Endothelial cell of umbilical vein (primary cell): ENCODE measurements around the gene CISD3. TPM values are rescaled to one million over a fixed set of nuclear protein-coding genes. Genes with fewer than 3 reads are reported as not detected.

ENCODE experiments used
- BruUV-seq: library from RNA; stranded (reverse); fragments of 400-500 nt; replicated peaks from 2 replicates; lab custom pipeline; 2021; lab: Mats Ljungman, UMichigan
- CTCF ChIA-PET: fragments of 300-600, 350-600 bp; sonication (Branson Sonifier 250); formaldehyde crosslinking; loops from one replicate; lab custom pipeline; 2021; ENCODE audit warnings: antibody characterized with exemption, inconsistent platforms; lab: Charles Lee
- POLR2A ChIA-PET: fragments of 300-600, 350-600 bp; sonication (Branson Sonifier 250); formaldehyde crosslinking; loops from one replicate; lab custom pipeline; 2021; ENCODE audit warnings: antibody characterized with exemption, inconsistent platforms; lab: Charles Lee
- DNase-seq: peaks from one replicate; pipeline ENCODE4 v3.0.0-alpha.2; 2011; ENCODE audit warnings: low read depth, low spot score
- FAIRE-seq: peaks from 2 replicates; lab custom pipeline; 2011; peaks lifted over from hg19 to GRCh38; lab: Jason Lieb, UNC
- H2AFZ ChIP-seq: 2 replicates; pipeline ENCODE4 v1.6.0; 2012; ENCODE audit warnings: low read depth, low read length, control low read depth, inconsistent platforms
- H3K27ac ChIP-seq: 2 replicates; pipeline ENCODE4 v1.5.1; 2011; ENCODE audit warnings: low read depth, mild to moderate bottlenecking, control low read depth, low read length, moderate library complexity; ENCODE audit not compliant: insufficient read depth
- H3K27me3 ChIP-seq, 2 experiments: 2 replicates each; pipeline versions ENCODE4 v1.6.0 to v1.6.1; 2011; ENCODE audit warnings: low read length in 2 of 2, mixed read lengths in 1 of 2; ENCODE audit not compliant: control insufficient read depth in 2 of 2, insufficient read depth in 2 of 2
- H3K36me3 ChIP-seq, 2 experiments: 2 replicates in 1 of 2; 3 replicates in 1 of 2; pipeline ENCODE4 v1.5.1; 2011; ENCODE audit warnings: low read length in 2 of 2, mild to moderate bottlenecking in 1 of 2, moderate library complexity in 1 of 2; ENCODE audit not compliant: control insufficient read depth in 2 of 2, insufficient read depth in 2 of 2; ENCODE audit errors: extremely low read depth in 1 of 2
- H3K4me1 ChIP-seq: 3 replicates; pipeline ENCODE4 v1.5.1; 2011; ENCODE audit warnings: mild to moderate bottlenecking, low read length; ENCODE audit not compliant: control insufficient read depth, insufficient read depth; ENCODE audit errors: extremely low read depth
- H3K4me2 ChIP-seq: 2 replicates; pipeline ENCODE4 v1.6.1; 2011; ENCODE audit warnings: low read length, control low read depth, mixed read lengths; ENCODE audit not compliant: insufficient read depth
- H3K4me3 ChIP-seq, 3 experiments: fragments of 200-600 bp in 1 of 3; sonication (generic), shearing (Covaris generic) in 1 of 3; replicated peaks in 1 of 3; 2 replicates each; pipeline ENCODE4 v1.5.1; 2011 to 2016; ENCODE audit warnings: control low read depth in 3 of 3, low read length in 3 of 3, mild to moderate bottlenecking in 2 of 3, inconsistent platforms in 1 of 3, low read depth in 1 of 3, moderate library complexity in 1 of 3; ENCODE audit not compliant: insufficient read depth in 1 of 3
- H3K79me2 ChIP-seq: 2 replicates; pipeline ENCODE4 v1.6.0; 2012; ENCODE audit warnings: low read length, inconsistent platforms; ENCODE audit not compliant: control insufficient read depth, insufficient read depth
- H3K9ac ChIP-seq: replicated peaks from 2 replicates; pipeline ENCODE3; 2011; ENCODE audit warnings: low read length, control low read depth; ENCODE audit not compliant: insufficient read depth; ENCODE audit errors: extremely low read depth
- H3K9me1 ChIP-seq: replicated peaks from 3 replicates; pipeline ENCODE4 v1.6.0; 2011; ENCODE audit warnings: mild to moderate bottlenecking, low read length; ENCODE audit not compliant: control insufficient read depth, insufficient read depth; ENCODE audit errors: extremely low read depth
- H3K9me3 ChIP-seq: replicated peaks from 2 replicates; pipeline ENCODE4 v1.5.1; 2012; ENCODE audit warnings: low read length, inconsistent platforms; ENCODE audit not compliant: control insufficient read depth, insufficient read depth
- H4K20me1 ChIP-seq: replicated peaks from 2 replicates; pipeline ENCODE3; 2011; ENCODE audit warnings: mild to moderate bottlenecking, low read length; ENCODE audit not compliant: control insufficient read depth, insufficient read depth; ENCODE audit errors: extremely low read depth
- CTCF ChIP-seq, 2 donors: IDR thresholded peaks; 1 replicate in 1 of 2; 2 replicates in 1 of 2; pipeline ENCODE4 v1.5.1; 2011; ENCODE audit warnings: low read length in 2 of 2, mild to moderate bottlenecking in 2 of 2, moderate library complexity in 2 of 2, control low read depth in 1 of 2, inconsistent platforms in 1 of 2, low read depth in 1 of 2; ENCODE audit not compliant: insufficient read depth in 1 of 2; ENCODE audit errors: extremely low read depth in 1 of 2
- EZH2 ChIP-seq: IDR thresholded peaks from 2 replicates; pipeline ENCODE4 v1.6.1; 2012; ENCODE audit warnings: borderline replicate concordance, low read depth, mild to moderate bottlenecking, moderate library complexity, low read length, inconsistent platforms; ENCODE audit not compliant: severe bottlenecking
- FOS ChIP-seq: IDR thresholded peaks from 2 replicates; pipeline ENCODE4 v1.6.1; 2011; ENCODE audit warnings: mild to moderate bottlenecking, low read length, moderate library complexity, borderline replicate concordance; ENCODE audit not compliant: insufficient read depth
- GATA2 ChIP-seq: IDR thresholded peaks from 2 replicates; pipeline ENCODE4 v1.7.0; 2011; ENCODE audit warnings: low read depth, mild to moderate bottlenecking, moderate library complexity, mixed read lengths, low read length; ENCODE audit not compliant: insufficient read length, insufficient read depth
- JUN ChIP-seq: IDR thresholded peaks from 2 replicates; pipeline ENCODE4 v1.6.1; 2011; ENCODE audit warnings: borderline replicate concordance, low read depth; ENCODE audit not compliant: insufficient read length, insufficient read depth
- MAX ChIP-seq: IDR thresholded peaks from 2 replicates; pipeline ENCODE4 v1.6.1; 2011; ENCODE audit not compliant: insufficient read depth, insufficient read length
- MYC ChIP-seq: IDR thresholded peaks from one replicate; pipeline ENCODE4 v1.6.1; 2011; ENCODE audit warnings: mild to moderate bottlenecking, low read depth, low read length
- POLR2A ChIP-seq: IDR thresholded peaks from 2 replicates; pipeline ENCODE4 v1.6.1; 2012; ENCODE audit warnings: low read depth, mild to moderate bottlenecking, control low read depth, low read length
- POLR2AphosphoS5 ChIP-seq: IDR thresholded peaks from 2 replicates; pipeline ENCODE4 v1.6.1; 2012; ENCODE audit warnings: low read depth, mild to moderate bottlenecking, control low read depth, low read length, moderate library complexity; ENCODE audit not compliant: insufficient read depth
- dilution Hi-C: fragments of 300-500 bp; cut with MboI; formaldehyde crosslinking; loops from one replicate; pipeline ENCODE4 v1.15.0; 2019; ENCODE audit warnings: low sequenced_read_pairs; ENCODE audit not compliant: extremely low pct_ligation_motif_present
- intact Hi-C: fragments of 100-400 bp; cut with micrococcal nuclease; formaldehyde crosslinking; loops from one replicate; pipeline ENCODE4 v1.10.0; 2022
- polyA plus RNA-seq, 4 experiments: library from polyadenylated mRNA; depleted of rRNA in 3 of 4; stranded (reverse) in 3 of 4; unstranded in 1 of 4; fragments of >200 nt; gene quantifications; 2 replicates each; pipeline versions ENCODE4 v1.2.1 to v1.2.3, GENCODE V29; 2011 to 2012; ENCODE audit warnings: missing spikeins in 1 of 4
- total RNA-seq: library from RNA; stranded (reverse); gene quantifications from 2 replicates; pipeline ENCODE4 v1.2.3, GENCODE V29; 2021

Gene CISD3
- total and polyA plus RNA-seq, 2 donors (not counting 3 experiments of a cell fraction or from before 2014, with no cell fraction given), result 8.7 to 23.7 TPM

- Histone ChIP-seq H3K4me1 (peaks cover 12% of the 10 kb centered on the region), H2AFZ (no peak overlapping the region), H3K9ac (no peak overlapping the region), H3K36me3 (peaks cover 0 to 30% of the 10 kb centered on the region in 2 experiments), H3K79me2 (peaks cover 16% of the 10 kb centered on the region), H3K4me3 (no peak overlapping the region), H3K9me3 (no peaks in the 10 kb centered on the region), H3K9me1 (no peaks in the 10 kb centered on the region), H3K4me2 (no peak overlapping the region), H4K20me1 (no peaks in the 10 kb centered on the region), H3K27me3 (no peaks in the 10 kb centered on the region), H3K27ac (no peak overlapping the region)
- CTCF ChIA-PET, result interaction anchor here (0.6 to 2.1 kb wide), 5 partner anchors 12 to 34 kb away, joined by 3 to 10 read pairs (median 3); no protein-coding TSS in a partner anchor
- dilution Hi-C loops, result no loop called here
- FAIRE-seq (no peak), DNase-seq (no peak)
- TF ChIP-seq POLR2A (no peak), MAX (no peak), CTCF (IDR thresholded peaks at IDR 0.05; ENCODE audit: extremely low read depth in 1 of 2, insufficient read depth in 1 of 2, low read depth in 1 of 2, low read length in 2 of 2) (no peak), POLR2AphosphoS5 (no peak), GATA2 (no peak), JUN (no peak), FOS (no peak), EZH2 (no peak), MYC (no peak)
- intact Hi-C loops, result no loop called here
- POLR2A ChIA-PET, result no interaction called here
- BruUV-seq, result no TSS peak
Measured at GRCh38 chr17:38710604-38710962, 19.6 kb upstream of the CISD3 start.
